DND-41 (cell line): ENCODE data around the gene PPP1R11.

Experiments
- ATAC-seq: fragments of 200-7000 bp; cut with Tn5 transposase; 3 replicates; pipeline ENCODE4 v1.9.1; 2021; ENCODE audit warnings: low read depth; ENCODE audit not compliant: insufficient read depth
- DNase-seq: peaks from one replicate; pipeline ENCODE4 v3.0.0-alpha.2; 2020
- H2AFZ ChIP-seq: 2 replicates; pipeline ENCODE4 v1.6.0; 2012; ENCODE audit warnings: low read depth, low read length
- H3K27ac ChIP-seq: 2 replicates; pipeline ENCODE4 v1.5.1; 2012; ENCODE audit warnings: low read length, inconsistent platforms
- H3K27me3 ChIP-seq: fragments of 200-600 bp; sonication (generic); 2 replicates; pipeline ENCODE4 v1.6.0; 2012; ENCODE audit warnings: low read length, mild to moderate bottlenecking, inconsistent platforms; ENCODE audit not compliant: insufficient read depth, poor library complexity
- H3K36me3 ChIP-seq: 2 replicates; pipeline ENCODE4 v1.5.1; 2012; ENCODE audit warnings: low read length, inconsistent platforms; ENCODE audit not compliant: insufficient read depth
- H3K4me1 ChIP-seq: 2 replicates; pipeline ENCODE4 v1.5.1; 2012; ENCODE audit warnings: mild to moderate bottlenecking, low read length; ENCODE audit not compliant: insufficient read depth
- H3K4me2 ChIP-seq: 2 replicates; pipeline ENCODE4 v1.6.0; 2012; ENCODE audit warnings: mild to moderate bottlenecking, moderate library complexity, low read length, inconsistent platforms; ENCODE audit not compliant: insufficient read depth
- H3K4me3 ChIP-seq, 2 experiments: fragments of 200-600 bp in 1 of 2; shearing (Covaris generic) in 1 of 2; 2 replicates each; pipeline ENCODE4 v1.5.1; 2012 to 2016; ENCODE audit warnings: inconsistent platforms in 2 of 2, low read length in 2 of 2, mild to moderate bottlenecking in 2 of 2, low read depth in 1 of 2, moderate library complexity in 1 of 2
- H3K79me2 ChIP-seq: 2 replicates; pipeline ENCODE4 v1.6.0; 2012; ENCODE audit warnings: low read length, inconsistent platforms; ENCODE audit not compliant: insufficient read depth
- H3K9ac ChIP-seq: 2 replicates; pipeline ENCODE4 v1.6.0; 2012; ENCODE audit warnings: low read depth, mild to moderate bottlenecking, inconsistent platforms, low read length, moderate library complexity
- H3K9me3 ChIP-seq: 2 replicates; pipeline ENCODE4 v1.5.1; 2012; ENCODE audit warnings: low read length, moderate library complexity, mild to moderate bottlenecking, inconsistent platforms; ENCODE audit not compliant: insufficient read depth, severe bottlenecking
- H4K20me1 ChIP-seq: 2 replicates; pipeline ENCODE4 v1.6.0; 2012; ENCODE audit warnings: low read length; ENCODE audit not compliant: insufficient read depth
- EZH2 ChIP-seq: IDR thresholded peaks from 3 replicates; pipeline ENCODE4 v1.6.1; 2012; ENCODE audit warnings: borderline replicate concordance, low read depth, mild to moderate bottlenecking, moderate library complexity, low read length, inconsistent platforms; ENCODE audit not compliant: severe bottlenecking
- TF ChIP-seq, protein P1 (sequence below): IDR thresholded peaks from 2 replicates; pipeline ENCODE4 v1.5.1; 2012; ENCODE audit warnings: borderline replicate concordance, low read length, moderate library complexity, mild to moderate bottlenecking; ENCODE audit not compliant: poor library complexity, severe bottlenecking; ENCODE audit errors: extremely low read depth

Gene PPP1R11

DNA sequence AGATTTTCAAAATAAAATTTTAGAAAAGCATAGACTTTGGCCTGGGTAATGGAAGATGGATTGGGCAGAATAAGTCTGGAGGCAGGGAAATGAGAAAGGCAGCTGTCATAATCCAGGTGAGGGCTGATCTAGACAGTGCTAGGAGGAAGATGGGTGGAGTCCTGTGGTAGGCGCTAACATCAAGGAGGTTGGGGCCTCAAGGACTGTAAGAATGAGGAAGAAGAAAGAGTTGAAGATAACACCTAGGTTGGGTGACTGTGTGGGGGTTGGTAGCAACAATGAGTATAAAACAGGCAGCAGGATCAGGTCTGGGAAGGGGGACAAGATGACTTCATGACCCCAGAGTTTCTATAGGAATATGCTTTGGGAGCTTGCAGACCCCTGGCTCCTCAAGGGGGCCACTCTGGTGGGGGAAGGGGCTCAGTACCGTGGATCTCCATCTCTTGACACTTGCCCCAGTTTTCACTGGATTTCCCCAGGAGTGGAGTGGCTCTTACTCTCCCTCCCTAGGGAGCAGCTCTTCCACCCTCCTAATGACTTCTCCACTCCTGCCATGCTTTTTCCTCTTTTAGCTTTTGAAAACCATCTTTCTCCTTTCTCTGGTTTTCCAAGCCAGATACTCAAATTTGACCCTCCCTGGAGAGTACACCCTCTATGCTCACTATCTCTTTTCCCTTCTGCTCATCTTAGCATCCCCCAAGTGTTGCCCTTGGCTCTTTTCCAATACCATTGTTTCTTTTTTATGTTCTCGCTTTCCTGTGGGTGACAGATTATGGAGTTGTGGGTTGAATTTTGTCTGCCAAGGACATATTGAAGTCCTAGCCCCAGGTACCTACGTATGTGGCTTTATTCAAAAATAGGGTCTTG, 31.1 kb downstream of the PPP1R11 start:
- Histone ChIP-seq H3K27ac (no peak overlapping the region), H3K27me3 (peaks cover 81% of the 10 kb centered on the region), H3K4me1 (peaks cover 13% of the 10 kb centered on the region), H3K4me2 (no peak overlapping the region), H3K9me3 (no peaks in the 10 kb centered on the region), H3K4me3 (no peak overlapping the region), H3K36me3 (no peaks in the 10 kb centered on the region), H3K79me2 (no peaks in the 10 kb centered on the region), H3K9ac (no peak overlapping the region), H4K20me1 (no peaks in the 10 kb centered on the region), H2AFZ (no peak overlapping the region)
- ATAC-seq (peak; percentile 54; the same call in 1 of the 3 replicates), DNase-seq (no peak)
- TF ChIP-seq, protein P1, sequence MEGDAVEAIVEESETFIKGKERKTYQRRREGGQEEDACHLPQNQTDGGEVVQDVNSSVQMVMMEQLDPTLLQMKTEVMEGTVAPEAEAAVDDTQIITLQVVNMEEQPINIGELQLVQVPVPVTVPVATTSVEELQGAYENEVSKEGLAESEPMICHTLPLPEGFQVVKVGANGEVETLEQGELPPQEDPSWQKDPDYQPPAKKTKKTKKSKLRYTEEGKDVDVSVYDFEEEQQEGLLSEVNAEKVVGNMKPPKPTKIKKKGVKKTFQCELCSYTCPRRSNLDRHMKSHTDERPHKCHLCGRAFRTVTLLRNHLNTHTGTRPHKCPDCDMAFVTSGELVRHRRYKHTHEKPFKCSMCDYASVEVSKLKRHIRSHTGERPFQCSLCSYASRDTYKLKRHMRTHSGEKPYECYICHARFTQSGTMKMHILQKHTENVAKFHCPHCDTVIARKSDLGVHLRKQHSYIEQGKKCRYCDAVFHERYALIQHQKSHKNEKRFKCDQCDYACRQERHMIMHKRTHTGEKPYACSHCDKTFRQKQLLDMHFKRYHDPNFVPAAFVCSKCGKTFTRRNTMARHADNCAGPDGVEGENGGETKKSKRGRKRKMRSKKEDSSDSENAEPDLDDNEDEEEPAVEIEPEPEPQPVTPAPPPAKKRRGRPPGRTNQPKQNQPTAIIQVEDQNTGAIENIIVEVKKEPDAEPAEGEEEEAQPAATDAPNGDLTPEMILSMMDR = no peak
- TF ChIP-seq EZH2 = no peak

DNA sequence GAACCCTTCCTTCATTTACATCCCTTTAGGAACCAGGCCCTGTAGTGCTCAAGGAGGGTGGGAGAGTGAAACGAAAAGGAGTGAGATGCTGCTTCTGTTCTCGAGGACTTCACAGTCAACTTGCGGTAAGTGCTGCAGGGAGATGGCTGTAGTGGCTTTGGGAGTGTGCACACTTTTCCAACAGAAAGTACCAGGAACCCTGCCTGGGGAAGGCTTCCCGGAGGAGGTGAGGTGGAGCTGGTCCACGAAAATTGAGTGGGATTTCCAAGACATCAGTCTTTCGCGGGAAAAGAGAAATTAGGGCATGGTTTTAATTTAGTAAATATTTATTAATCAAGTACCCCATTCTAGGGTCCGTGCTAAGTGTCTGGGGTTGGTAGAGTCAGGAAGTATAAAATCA, 33.2 kb downstream of the PPP1R11 start:
- Histone ChIP-seq H3K9me3 (no peaks in the 10 kb centered on the region), H3K27me3 (peaks cover 75% of the 10 kb centered on the region), H4K20me1 (no peaks in the 10 kb centered on the region), H3K27ac (no peak overlapping the region), H2AFZ (no peak overlapping the region), H3K4me1 (peaks cover 18% of the 10 kb centered on the region), H3K4me2 (no peak overlapping the region), H3K79me2 (no peaks in the 10 kb centered on the region), H3K36me3 (no peaks in the 10 kb centered on the region), H3K9ac (no peak overlapping the region), H3K4me3 (no peak overlapping the region)
- DNase-seq (no peak), ATAC-seq (no peak)
- TF ChIP-seq EZH2 = peak; percentile 1
- TF ChIP-seq, protein P1 = no peak

DNA sequence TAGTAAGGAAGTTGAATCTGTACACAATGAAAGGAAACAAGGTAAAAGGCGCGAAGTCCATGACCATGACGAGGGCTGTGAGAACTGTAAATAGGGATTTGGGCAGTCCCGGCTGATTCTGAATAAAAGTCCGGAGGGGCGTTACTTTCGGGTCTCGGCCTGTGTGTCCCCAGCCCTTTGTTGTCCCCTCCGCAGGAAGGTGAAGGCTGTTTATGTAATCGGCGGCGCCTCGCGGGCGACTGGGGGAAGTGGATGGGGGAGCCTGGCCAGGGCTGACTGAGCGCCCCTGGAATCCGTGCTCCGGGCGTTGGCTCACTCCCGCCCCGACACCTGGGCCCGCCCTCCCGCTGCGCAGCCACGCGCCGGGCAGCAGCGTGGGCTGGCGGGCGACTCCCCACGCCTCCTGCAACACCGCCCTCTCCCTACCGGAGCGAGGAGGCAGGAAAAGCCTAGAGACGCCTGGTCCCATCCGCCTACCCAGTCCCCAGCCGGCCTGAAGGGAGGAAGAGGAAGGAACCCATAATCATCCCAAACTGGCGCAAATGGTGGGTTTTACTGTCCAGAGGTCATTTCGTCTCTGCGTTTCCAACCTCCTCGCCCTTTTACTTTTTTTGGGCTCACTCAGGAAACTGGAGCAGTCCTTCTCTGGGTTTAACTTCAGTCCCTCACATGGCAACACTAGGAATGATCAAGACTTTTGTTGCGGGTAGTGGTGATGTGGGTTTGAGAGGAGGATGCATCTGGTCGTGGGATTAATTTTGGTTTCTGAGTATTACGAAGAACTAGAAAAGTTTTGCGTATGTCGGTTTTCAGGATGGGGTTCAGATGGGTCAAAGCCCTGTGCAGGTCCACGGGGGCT, 33.8 kb downstream of the PPP1R11 start:
- Histone ChIP-seq H3K9me3 (no peaks in the 10 kb centered on the region), H3K4me3 (no peak overlapping the region), H3K27me3 (peaks cover 73% of the 10 kb centered on the region), H2AFZ (no peak overlapping the region), H3K4me2 (no peak overlapping the region), H3K79me2 (no peaks in the 10 kb centered on the region), H3K9ac (no peak overlapping the region), H3K27ac (no peak overlapping the region), H4K20me1 (no peaks in the 10 kb centered on the region), H3K4me1 (peaks cover 18% of the 10 kb centered on the region), H3K36me3 (no peaks in the 10 kb centered on the region)
- DNase-seq (no peak), ATAC-seq (no peak)
- TF ChIP-seq, protein P1 = no peak
- TF ChIP-seq EZH2 = peak; percentile 22
